Testis (tissue), 3 donors: ENCODE measurements around the gene CD9. TPM values are rescaled to one million over a fixed set of nuclear protein-coding genes. Genes with fewer than 3 reads are reported as not detected.
A peak's percentile ranks its signal among the peaks of the same experiment; 100 is the strongest.

Source experiments
- DNase-seq: peaks from one replicate; pipeline ENCODE4 v3.0.0-alpha.2; 2019
- H3K27ac ChIP-seq, 2 donors: fragments of 200-600 bp; sonication (generic); one replicate each; pipeline ENCODE4 v1.5.1; 2019
- H3K27me3 ChIP-seq: fragments of 200-600 bp; sonication (generic); one replicate; pipeline ENCODE4 v1.5.1; 2019
- H3K36me3 ChIP-seq: fragments of 200-600 bp; sonication (generic); one replicate; pipeline ENCODE4 v1.5.1; 2017; ENCODE audit warnings: low read depth; ENCODE audit errors: missing control alignments
- H3K4me1 ChIP-seq: fragments of 200-600 bp; sonication (generic); one replicate; pipeline ENCODE4 v1.5.1; 2019
- H3K4me3 ChIP-seq, 2 donors: fragments of 200-600 bp; sonication (generic); one replicate each; pipeline ENCODE4 v1.5.1; 2017 to 2019
- H3K9me3 ChIP-seq: fragments of 200-600 bp; sonication (generic); one replicate; pipeline ENCODE4 v1.5.1; 2017
- CTCF ChIP-seq, 3 experiments: fragments of 450-650 bp in 2 of 3; fragments of 200-600 bp in 1 of 3; sonication (generic) in 1 of 3; IDR thresholded peaks; one replicate each; pipeline ENCODE4 v1.5.1; 2016 to 2019; ENCODE audit warnings: antibody characterized with exemption in 3 of 3, mild to moderate bottlenecking in 2 of 3, moderate library complexity in 1 of 3
- POLR2A ChIP-seq: fragments of 450-650 bp; IDR thresholded peaks from one replicate; pipeline ENCODE4 v1.6.1; 2017; ENCODE audit warnings: antibody characterized with exemption, mild to moderate bottlenecking, moderate library complexity
- WGBS, 2 donors: methylation state at CpG; one replicate each; pipeline ENCODE4 v1.1.5; 2018; 5-methylcytosine and 5-hydroxymethylcytosine counted together
- intact Hi-C: fragments of 100-400 bp; cut with DNase I; formaldehyde crosslinking; loops from one replicate; pipeline ENCODE4 v1.15.1; 2023; ENCODE audit warnings: low total_unique reads
- polyA plus RNA-seq: library from polyadenylated mRNA; stranded (reverse); fragments of 350-450 nt; fragmentation: Illumina TruSeq; extraction: RNeasy Lipid Tissue Mini Kit (QIAGEN cat#74804); gene quantifications from one replicate; pipeline ENCODE4 v1.2.3, GENCODE V29; 2014; ENCODE audit warnings: low read depth, low replicate concordance; ENCODE audit not compliant: insufficient read depth
- total RNA-seq, 2 donors: library from RNA; depleted of rRNA; stranded (reverse); fragments of >200 nt; gene quantifications; one replicate each; pipeline ENCODE4 v1.2.3, GENCODE V29; 2016

The CD9 gene
- total and polyA plus RNA-seq, 3 donors from 2014 or later = 31.2 to 94.2 (median 53.1) TPM

GRCh38 chr12:6192604-6193380 is 7.4 kb upstream of the CD9 start:
- H3K9me3 ChIP-seq = no peaks in the 10 kb centered on the region
- no peak overlapping the region for H3K27ac ChIP-seq
- H3K4me3 ChIP-seq = no peak overlapping the region
- no peaks in the 10 kb centered on the region for H3K4me1 ChIP-seq
- TF ChIP-seq CTCF (IDR thresholded peaks at IDR 0.05) (no peak), POLR2A (no peak)
- no peak for DNase-seq
- no peaks in the 10 kb centered on the region for H3K27me3 ChIP-seq
- intact Hi-C loops = loop anchor here (10.0 kb wide), 1 partner anchor 128 kb away; no protein-coding TSS in a partner anchor
- WGBS, 2 donors = 93% methylated on average over 13 of the region's 13 CpGs
- no peaks in the 10 kb centered on the region for H3K36me3 ChIP-seq

- Histone ChIP-seq H3K27ac (no peak overlapping the region), H3K36me3 (no peaks in the 10 kb centered on the region), H3K4me3 (no peak overlapping the region), H3K4me1 (no peaks in the 10 kb centered on the region), H3K9me3 (no peaks in the 10 kb centered on the region), H3K27me3 (no peaks in the 10 kb centered on the region)
- 84 to 90% methylated on average over 15 to 19 of the region's 19 CpGs for whole genome bisulfite sequencing, 2 donors
- DNase-seq = no peak
- intact Hi-C loops = loop anchor here (10.0 kb wide), 1 partner anchor 129 kb away; no protein-coding TSS in a partner anchor
- TF ChIP-seq CTCF (IDR thresholded peaks at IDR 0.05) = no peak
- no peak for TF ChIP-seq POLR2A
These were observed 6.1 kb upstream of the CD9 start for GRCh38 chr12:6193853-6194815.

- H3K36me3 ChIP-seq = no peaks in the 10 kb centered on the region
- no peaks in the 10 kb centered on the region for H3K9me3 ChIP-seq
- TF ChIP-seq CTCF (IDR thresholded peaks at IDR 0.05) = peak; percentile 93 to 97 (median 95)
- TF ChIP-seq POLR2A = no peak
- peaks cover 3% of the 10 kb centered on the region for H3K4me1 ChIP-seq
- DNase-seq = peak; percentile 92
- intact Hi-C loops = loop anchor here (10.0 kb wide), 1 partner anchor 131 kb away; no protein-coding TSS in a partner anchor
- no peaks in the 10 kb centered on the region for H3K27me3 ChIP-seq
- no peak overlapping the region for H3K27ac ChIP-seq
- 54 to 56% methylated on average over 9 to 10 of the region's 10 CpGs for WGBS, 2 donors
- no peak overlapping the region for H3K4me3 ChIP-seq
These were observed 4.3 kb upstream of the CD9 start for GRCh38 chr12:6195665-6196535.

- H3K4me3 ChIP-seq = no peak overlapping the region
- DNase-seq = peak; percentile 48
- no peaks in the 10 kb centered on the region for H3K9me3 ChIP-seq
- H3K27ac ChIP-seq = no peak overlapping the region
- WGBS, 2 donors = 54 to 62% methylated on average over 7 of the region's 7 CpGs
- no peak for TF ChIP-seq CTCF (IDR thresholded peaks at IDR 0.05)
- TF ChIP-seq POLR2A = no peak
- no peaks in the 10 kb centered on the region for H3K36me3 ChIP-seq
- intact Hi-C loops = loop anchor here (10.0 kb wide), 1 partner anchor 133 kb away; no protein-coding TSS in a partner anchor
- peaks cover 3% of the 10 kb centered on the region for H3K4me1 ChIP-seq
- H3K27me3 ChIP-seq = no peaks in the 10 kb centered on the region
These were observed 2.1 kb upstream of the CD9 start for GRCh38 chr12:6198051-6198450.
